Forelimb muscle (tissue), 1 donor: ENCODE data around the gene CIZ1. TPM values are rescaled to one million over a fixed set of nuclear protein-coding genes. Genes with fewer than 3 reads are reported as not detected.

Experiments
- DNase-seq: peaks from one replicate; pipeline ENCODE4 v3.0.0-alpha.2; 2013; ENCODE audit warnings: low read depth
- polyA plus RNA-seq: library from polyadenylated mRNA; unstranded; fragments of 120-200 nt; gene quantifications from one replicate; pipeline ENCODE4 v1.2.1, GENCODE V29; 2013; ENCODE audit not compliant: insufficient read length

Gene CIZ1
- polyA plus RNA-seq, 1 donor, result 101 TPM

GRCh38 chr9:128213746-128214497 lies 22.6 kb upstream of the CIZ1 start:
- no peak for DNase-seq

- no peak for DNase-seq
These were observed 20.6 kb upstream of the CIZ1 start for GRCh38 chr9:128211981-128212281.

DNA sequence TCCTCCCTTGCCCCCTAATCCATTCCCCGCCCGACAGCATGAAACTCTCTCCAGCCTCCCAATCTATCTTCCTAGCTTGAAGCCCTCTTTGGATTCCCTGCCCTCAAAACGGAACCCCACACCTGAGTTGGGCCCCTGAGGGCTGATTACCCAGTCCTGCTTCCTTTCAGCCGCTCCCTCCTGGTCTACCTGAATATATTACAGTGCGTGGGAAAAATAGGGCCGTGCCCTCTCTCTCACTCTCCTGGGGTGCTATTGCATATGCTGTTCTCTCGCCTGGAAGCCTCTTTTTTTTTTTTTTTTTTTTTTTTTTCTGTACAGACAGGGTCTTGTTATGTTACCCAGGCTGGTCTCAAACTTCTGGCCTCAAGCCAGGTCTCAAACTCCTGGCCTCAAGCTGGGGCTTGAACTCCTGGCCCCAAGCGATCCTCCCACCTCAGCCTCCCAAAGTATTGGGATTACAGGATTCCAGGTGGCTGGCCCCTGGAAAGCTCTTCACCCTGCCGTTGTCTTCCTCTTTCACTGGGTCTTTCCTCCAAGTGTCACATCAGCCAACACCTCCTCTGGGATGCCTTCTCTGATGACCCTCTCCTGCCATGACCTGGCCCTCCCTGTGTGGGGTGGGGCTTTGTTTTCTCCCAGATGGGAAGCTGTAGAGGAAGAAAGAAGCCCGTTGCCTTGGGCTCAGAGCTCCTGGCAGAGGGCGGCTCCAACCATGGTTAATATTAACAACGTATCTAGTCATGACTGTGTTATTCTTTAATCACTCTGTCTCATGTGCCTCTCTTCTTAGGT lies 20.0 kb upstream of the CIZ1 start:
- no peak for DNase-seq

DNA sequence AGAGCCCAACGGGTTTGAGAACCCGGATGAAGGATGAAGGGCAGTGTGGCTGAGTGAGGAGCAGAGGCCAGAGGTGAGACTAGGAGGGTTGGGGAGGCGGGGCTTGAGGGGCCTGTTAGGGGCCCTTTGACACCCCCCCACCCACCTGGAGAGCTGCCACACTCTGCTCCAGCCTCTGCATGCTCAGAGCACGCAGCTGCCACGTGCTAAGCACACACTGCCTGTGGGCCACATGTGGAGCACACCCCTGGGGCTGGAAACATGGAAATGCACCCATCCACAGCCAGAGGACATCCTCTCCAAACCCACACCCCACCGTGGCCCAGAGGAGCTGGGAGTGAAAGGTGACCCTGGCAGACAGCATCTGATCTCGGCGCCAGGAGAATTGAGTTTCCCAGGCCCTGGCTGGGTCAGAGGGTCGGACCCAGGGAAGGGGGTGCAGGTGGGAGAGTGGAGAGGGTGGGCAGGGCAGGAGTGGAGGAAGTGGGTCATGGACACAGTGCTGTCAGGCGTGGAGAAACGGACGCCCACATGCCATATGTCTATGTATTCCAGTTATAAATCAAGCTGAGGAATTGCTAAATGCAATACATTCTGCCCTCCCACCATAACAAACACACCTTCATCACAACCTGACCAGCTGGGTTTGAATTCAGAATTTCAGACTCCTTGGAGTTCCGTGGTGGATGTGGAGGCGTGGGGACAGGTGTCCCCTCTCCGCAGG lies 17.7 kb upstream of the CIZ1 start:
- no peak for DNase-seq

DNA sequence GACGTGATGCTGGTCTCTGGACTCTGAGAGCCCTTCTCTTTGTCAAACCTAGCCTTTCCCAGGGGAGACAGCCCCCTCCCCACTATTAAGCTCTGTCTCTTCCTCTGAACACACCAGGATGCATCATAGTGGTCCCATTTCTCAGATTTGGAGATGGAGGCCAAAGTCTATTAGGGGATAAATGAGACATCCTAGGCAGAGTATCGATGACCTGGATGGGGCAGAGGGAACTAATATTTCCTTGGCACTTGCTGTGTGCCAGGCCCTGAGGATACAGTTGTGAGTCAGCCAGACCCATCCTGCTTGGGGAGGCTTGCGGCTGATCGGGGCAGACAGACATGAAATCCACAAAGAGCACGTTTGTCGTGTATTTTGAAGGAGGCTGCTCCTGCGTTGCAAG lies 17.0 kb upstream of the CIZ1 start:
- DNase-seq, result no peak

DNA sequence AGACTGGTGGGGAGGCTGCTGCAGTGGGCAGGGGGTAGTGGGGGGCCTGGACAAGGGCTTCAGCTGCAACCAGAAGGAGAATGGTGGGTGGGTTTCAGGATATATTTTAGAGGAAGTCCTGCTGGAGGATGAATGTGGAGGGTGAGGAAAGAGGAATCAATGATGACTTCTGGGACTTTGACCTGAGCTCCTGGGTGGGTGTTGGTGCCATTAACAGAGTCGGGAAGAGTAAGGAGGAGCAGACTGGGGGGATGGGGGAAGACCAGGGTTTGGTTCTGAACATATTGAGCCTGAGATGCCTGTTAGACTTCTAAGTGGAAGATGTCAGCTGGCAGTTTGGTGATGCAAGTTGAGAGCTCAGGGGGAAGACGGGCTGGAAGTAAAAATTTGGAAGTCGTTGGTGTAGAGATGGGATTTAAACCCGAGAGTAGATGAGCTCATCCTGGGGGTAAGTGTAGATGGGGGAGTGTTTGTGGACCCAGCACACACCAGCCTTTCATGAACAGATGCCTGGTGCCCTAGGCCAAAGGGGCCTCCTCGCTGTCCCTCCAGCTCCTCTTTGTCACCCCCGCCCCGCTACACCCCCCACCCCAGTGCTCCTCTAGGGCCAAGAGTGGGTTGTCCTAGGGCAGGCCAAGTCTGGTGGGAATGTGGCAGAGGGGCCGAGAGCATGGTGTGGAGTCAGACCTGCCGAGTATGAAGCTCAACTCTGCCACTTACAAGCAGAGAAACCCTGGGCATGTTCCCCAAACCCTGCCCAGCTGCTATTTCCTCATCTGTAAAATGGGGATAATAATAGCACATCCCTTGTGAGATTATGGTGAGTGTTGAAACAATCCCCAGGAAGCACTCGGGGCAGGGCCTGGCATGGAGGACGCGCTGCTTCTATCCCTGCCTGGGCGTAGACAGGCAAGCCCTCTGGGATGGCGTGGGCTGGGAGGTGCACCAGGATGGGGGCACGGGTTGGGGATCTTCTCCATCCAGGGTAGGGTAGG lies 15.8 kb upstream of the CIZ1 start:
- DNase-seq, result no peak

- DNase-seq, result no peak
These were observed 15.1 kb upstream of the CIZ1 start for GRCh38 chr9:128206484-128206883.

GRCh38 chr9:128205296-128205944 lies 14.0 kb upstream of the CIZ1 start:
- no peak for DNase-seq

DNA sequence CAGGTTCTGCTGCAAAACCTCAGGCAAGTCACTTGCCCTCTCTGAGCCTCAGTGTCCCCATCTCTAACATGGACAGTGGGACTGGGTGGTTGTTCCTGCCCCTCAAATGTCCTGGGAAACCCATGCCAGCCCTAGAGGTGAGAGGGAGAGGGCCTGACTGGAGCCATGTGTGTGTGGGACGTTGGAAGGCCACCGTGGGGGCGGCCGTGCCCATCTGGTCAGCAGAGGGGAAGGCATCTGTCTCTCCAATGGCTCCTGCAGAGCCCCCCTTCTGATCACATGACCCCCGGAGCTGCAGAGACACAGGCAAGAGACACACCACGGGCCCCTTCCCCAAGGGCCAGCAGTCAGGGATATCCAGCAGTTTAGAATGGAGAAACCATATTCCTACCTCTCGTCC lies 13.5 kb upstream of the CIZ1 start:
- DNase-seq, result no peak

GRCh38 chr9:128203707-128204551 lies 12.6 kb upstream of the CIZ1 start:
- no peak for DNase-seq

DNA sequence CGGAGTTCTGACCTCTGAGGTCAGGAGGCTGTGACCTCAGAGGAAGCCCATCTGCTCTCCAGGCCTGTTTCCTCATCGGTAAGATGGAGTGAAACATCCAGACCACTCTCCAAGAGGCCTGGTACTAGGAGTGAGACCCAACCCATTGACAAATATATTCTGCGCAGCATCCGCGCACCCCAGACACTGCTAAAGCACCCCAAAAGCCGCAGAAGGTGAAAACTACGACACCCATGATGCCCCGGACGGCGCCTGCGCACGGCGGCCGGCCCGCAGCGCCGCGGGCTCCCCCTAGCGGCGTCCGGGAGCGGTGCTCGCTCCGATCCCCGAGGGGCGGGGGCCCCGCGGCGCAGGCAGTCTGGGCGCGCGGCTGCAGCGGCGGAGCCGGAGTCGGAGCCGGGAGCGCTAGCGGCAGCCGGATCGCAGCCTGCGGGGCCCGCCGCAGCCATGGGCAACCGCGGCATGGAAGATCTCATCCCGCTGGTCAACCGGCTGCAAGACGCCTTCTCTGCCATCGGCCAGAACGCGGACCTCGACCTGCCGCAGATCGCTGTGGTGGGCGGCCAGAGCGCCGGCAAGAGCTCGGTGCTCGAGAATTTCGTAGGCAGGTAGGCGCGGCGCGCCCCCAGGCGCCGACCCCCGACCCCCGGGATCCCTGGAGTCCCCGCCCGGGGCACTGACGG lies 11.8 kb upstream of the CIZ1 start, which contains the start of gene DNM1:
Gene DNM1 (plus strand): TSS at position 356 of the 683 bp plus-strand sequence. CDS start 92 bp downstream, at position 448.
- DNase-seq, result no peak

GRCh38 chr9:128202648-128203023 lies 11.3 kb upstream of the CIZ1 start:
- DNase-seq, result no peak

DNA sequence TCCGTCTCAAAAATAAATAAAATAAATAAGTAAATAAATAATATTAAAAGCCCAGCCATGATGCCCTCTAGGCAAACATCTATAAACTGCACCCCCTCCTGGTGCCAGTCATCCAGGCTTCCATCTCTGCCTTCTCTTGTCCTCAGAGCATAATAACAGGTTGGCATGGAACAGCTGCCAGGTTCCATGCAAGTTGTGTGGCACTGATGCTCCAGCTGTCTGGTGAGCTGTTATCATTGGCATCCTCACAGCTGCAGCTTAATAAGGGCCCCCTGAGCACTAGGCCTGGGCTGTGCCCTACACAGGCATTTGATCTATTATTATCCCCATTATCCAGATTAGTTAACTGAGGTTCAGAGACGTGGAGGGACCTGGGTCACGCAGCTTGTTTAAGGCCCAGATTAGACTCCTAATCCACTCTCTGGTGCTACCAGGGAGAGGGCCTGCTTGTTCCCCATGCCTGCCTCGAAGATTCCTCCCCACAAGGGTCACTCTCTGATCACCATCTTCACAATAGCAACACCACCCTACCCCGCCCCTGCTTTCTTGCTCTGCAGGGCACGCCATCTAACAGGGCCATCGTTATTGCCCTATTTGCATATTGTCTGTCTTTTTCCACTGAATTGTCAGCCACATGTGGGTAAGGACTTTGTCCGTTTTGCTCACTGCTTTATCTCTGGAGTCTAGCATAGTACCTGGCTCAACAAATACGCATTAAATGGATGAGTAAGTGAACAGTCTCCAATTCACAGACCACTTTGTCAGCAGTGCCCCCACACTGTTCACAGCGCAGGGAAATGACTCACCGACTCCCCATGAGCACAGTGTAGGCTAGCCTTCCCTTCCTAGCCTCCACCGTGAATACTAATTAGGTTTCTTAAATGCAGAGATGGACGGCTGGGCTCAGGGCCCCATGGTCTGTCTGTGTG lies 10.3 kb upstream of the CIZ1 start:
- DNase-seq, result no peak

DNA sequence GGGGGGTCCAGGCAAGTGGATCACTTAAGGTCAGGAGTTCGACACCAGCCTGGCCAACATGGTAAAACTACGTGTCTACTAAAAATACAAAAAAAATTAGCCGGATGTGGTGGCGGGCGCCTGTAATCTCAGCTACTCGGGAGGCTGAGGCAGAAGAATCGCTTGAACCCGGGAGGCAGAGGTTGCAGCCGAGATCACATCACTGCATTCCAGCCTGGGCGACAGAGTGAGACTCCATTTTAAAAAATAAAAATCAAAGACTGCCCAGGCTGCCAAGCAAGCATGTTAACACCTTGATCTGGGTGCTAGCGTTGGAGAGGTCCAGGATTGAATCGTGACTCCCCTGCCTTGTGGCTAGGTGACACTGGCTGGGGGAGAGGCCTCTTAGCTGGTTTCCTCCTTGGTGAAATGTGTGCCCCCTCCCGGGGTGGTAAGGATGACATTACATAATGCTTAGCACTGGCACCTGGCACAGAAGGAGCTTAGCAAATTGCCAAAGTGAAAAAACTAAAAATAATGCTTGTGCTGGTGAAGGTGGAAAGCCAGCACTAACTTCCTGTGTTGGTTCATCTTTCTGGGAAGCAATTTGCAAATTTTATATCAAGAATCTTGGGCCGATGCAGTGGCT lies 2.2 kb upstream of the CIZ1 start:
- DNase-seq, result no peak

GRCh38 chr9:128192601-128193371 lies 1.4 kb upstream of the CIZ1 start:
- DNase-seq, result no peak

DNA sequence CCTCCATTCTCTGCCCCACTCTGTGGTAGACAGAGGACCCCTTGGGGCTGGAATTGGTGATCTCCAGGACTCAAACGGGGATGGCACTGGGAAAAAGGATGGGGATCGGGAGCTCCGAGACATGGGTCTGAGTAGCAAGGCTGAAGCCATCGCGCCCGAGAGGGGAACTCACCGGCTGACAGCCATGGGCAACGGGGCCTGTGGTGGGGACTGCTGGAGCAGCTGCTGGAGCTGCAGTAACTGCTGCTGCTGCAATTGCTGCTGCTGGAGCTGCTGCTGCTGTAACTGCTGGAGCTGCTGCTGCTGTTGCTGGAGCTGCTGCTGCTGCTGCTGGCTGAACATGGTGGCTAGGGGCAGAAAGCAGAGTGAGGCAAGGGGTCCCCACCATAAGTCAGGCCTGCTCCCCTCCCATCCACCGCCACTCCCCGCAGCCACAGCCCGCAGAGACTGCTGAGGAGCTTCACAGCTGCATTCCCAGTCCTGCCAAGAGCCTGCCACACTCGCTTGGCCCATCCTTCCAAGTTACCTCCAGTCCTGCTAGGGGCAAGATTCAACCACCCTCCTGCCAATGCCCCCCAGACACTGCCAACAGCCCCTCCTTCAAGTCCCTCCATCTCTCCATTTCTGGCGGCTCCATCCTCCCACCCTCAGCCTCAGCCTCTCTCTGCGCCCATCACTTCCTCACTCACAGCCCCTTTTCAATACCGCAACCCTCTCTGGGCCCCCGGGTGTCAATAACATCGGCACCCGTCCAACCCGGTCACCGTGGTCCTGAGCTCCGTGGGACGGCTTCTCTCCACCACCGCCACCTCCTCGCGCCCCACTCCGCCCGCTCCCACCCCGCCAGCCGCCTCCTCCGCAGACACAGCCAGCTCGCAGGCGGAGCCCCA lies 611 bp downstream of the CIZ1 start:
- DNase-seq, result no peak
